Left cardiac atrium (tissue), 4 donors: ENCODE results near the gene WDR45B. TPM values are rescaled to one million over a fixed set of nuclear protein-coding genes. Genes with fewer than 3 reads are reported as not detected.

Experiments used
- ATAC-seq, 2 donors: fragments of 200-7000 bp; cut with Tn5 transposase; one replicate each; pipeline ENCODE4 v1.9.1; 2020; ENCODE audit warnings: mild to moderate bottlenecking in 2 of 2, moderate library complexity in 2 of 2
- DNase-seq: peaks from one replicate; pipeline ENCODE4 v3.0.0-alpha.2; 2020
- intact Hi-C, 2 donors: fragments of 100-400 bp; cut with DNase I; formaldehyde crosslinking; loops; one replicate each; pipeline versions ENCODE4 v1.14.1 to v1.15.1; 2022 to 2023
- long read RNA-seq: library from polyadenylated mRNA; unstranded; transcript quantifications from one replicate; pipeline ENCODE4 v2.0.0, GENCODE V29; 2021
- total RNA-seq, 2 donors: library from RNA; stranded (reverse); fragmentation: NEBNext Ultra II Directional; extraction: Animal tissue kit (Norgen Biotek cat#: 25700); gene quantifications; one replicate each; pipeline ENCODE4 v1.2.1, GENCODE V29; 2021
- donor health status: DM: no; HTN: yes; CAD: no.
- donor health status: DM: no; HTN: yes; CAD: no; lungs with severe emphysema.
- donor health status: DM: yes; HTN: yes; CAD: no.
- donor health status: Dilated cardiomyopathy.

WDR45B gene
- 10 to 100 TPM; 40.1 to 47.3 TPM for total RNA-seq
- long read RNA-seq, transcript WDR45B-201 (10 exons, 2,587 nt), result major isoform, 37 of 45 reads
- long read RNA-seq, partial matches to known transcripts, result 1 of 45 reads
- long read RNA-seq, other reads (novel, unspliced or antisense), result 4 of 45 reads

- ATAC-seq (peak; percentile 97 to 98), DNase-seq (peak; percentile 97)
- intact Hi-C loops, result no loop called here
Observed at GRCh38 chr17:82648165-82648668, at the start of gene WDR45B. Gene WDR45B, minus strand, starts transcription at chr17:82648444. Its CDS starts 104 bp downstream, at chr17:82648340.

DNA sequence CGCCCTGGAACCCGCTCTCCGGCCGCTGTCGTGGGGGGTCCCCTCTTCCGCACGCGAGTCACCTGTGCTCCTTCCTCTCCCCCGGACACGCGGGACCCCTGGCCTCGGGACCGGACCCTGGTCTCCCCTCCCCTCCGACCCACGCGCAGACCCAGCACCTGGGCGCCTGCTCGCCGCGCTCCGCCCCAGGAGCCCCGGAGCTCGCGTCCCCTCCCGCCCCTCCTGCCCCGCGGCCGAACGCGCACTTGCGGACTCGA lies 49.5 kb upstream of the WDR45B start:
- ATAC-seq, result no peak
- no peak for DNase-seq
- intact Hi-C loops, result no loop called here

DNA sequence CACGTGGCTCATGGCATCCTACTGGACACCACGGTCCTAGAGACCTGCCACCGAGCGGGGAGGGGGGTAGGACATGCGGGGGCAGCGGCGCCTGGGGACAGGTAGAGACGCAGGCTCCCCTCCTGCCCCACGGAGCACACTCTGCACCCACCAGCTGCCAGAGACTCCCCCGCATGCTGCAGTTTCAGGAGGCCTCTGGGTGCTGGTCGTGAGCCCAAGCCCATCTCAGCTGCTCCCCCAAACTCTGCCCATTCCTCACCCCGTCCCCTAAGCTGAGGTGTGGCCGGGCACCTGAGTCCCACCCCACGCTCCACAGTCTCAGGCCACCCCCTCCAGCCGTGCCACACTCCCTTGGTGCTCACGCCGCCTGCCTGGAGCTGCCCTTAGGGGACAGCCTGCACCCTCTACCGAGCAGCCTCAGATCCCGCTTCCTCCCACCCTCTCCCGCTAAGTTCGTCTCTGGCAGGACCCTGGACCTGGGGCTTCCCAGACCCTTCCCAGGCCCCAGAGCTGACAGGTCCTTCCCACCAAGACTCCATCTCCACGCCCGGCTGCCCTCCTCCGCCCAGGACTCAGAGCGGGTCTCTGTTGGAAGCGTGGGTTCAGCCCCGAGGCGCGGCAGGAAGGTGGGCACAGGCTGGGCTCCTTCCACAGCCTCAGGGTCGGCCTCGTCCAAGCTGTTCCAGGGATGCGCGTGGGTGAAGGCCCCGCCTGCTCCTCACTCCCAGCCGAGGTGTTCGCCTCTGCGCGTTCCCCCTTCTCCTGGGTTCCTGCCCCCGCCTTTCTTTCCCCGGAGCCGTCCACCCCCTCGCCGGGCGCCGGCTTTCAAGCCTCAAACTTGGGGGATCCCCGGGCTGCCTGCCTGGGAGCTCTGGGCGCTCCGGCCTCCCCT lies 48.9 kb upstream of the WDR45B start:
- peak in 1 of 2 donors; percentile 3 for ATAC-seq
- DNase-seq, result no peak
- intact Hi-C loops, result no loop called here

GRCh38 chr17:82696259-82696658 lies 48.0 kb upstream of the WDR45B start:
- ATAC-seq, result no peak

DNA sequence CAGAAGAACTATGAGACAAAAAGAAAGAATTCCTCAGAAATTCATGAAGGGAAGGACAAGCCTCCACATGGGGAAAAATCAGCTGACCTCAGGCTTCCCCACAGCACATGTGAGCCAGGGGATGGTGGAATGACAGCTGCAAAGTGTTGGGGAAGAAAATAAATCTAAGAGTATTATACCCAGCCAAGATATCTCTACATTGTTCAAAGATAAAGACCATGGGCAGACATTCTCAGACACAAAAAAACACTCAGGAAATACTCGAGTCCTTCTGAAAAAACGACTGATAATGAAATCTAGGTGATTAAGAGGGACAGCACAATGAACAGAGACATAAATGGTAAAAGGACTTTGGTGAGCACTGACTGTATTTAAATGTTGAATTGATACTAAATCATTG lies 46.4 kb upstream of the WDR45B start:
- intact Hi-C loops, result no loop called here
- ATAC-seq, result no peak
- no peak for DNase-seq

More at GRCh38 chr17:82696259-82696658, 48.0 kb upstream of the WDR45B start:
- DNase-seq, result no peak
- intact Hi-C loops, result no loop called here

DNA sequence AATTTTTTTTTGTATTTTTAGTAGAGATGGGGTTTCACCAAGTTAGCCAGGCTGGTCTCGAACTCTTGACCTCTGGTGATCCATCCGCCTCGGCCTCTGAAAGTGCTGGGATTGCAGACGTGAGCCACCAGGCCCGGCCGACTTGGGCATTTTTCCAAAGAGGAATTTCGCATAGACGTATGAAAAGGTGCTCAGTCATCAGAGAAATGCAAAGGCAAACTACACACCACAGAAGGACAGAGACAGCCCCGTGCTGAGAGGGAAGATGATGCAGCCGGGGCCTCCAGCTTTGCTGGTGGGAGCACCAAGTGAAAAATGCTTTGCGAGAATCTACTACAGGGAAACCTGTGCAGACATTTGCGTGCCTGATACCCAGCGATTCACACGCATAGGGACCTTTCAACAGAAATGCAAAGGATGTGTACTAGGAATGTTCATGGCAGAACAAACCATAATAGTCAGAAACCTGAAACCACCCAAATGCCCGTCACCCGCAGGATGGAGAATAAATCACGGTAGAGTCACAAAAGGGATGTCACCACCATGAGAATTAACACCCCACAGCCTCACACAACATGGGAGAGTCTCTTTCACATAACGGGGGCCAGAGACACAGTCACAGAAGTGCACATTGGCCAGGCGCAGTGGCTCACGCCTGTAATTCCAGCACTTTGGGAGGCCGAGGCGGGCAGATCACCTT lies 45.1 kb upstream of the WDR45B start:
- intact Hi-C loops, result no loop called here
- ATAC-seq, result no peak
- no peak for DNase-seq

DNA sequence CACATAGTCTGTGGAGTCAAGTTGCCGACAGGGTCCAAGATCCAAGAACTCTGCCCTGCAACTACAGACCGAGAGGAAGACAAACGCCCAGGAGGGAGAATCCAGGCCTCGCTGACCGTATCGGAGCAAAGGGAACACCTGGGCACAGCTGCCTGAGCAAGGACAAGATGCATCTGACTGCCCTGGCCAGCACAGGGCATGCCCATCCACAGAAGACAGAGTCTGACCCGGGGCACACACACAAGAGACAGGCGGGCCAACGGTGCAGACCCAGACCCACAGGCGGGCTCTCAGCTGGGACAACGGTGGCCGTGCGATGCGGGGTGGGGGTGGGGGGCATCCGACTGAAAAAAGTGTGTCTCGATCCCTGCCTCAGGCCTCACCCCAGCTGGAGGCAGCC lies 44.0 kb upstream of the WDR45B start:
- DNase-seq (no peak), ATAC-seq (no peak)
- intact Hi-C loops, result no loop called here

DNA sequence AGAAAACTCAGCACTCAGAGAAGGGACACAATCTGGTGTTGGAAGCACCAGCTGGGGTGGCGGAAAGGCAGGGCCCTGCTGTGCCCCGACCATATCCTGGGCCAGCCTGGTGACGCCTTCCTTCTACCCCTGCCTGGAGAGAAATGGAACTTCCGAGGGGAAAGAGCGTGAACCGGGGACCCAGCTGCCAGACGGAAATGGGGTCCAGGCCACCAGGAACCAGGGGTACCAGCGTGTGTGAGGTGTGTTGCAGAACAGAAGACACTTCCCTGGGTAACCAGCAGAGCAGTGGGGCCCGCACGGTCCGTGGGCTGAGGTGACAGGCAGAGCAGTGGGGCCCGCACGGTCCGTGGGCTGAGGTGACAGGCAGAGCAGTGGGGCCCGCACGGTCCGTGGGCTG lies 43.5 kb upstream of the WDR45B start:
- no peak for DNase-seq
- intact Hi-C loops, result no loop called here
- ATAC-seq, result no peak

DNA sequence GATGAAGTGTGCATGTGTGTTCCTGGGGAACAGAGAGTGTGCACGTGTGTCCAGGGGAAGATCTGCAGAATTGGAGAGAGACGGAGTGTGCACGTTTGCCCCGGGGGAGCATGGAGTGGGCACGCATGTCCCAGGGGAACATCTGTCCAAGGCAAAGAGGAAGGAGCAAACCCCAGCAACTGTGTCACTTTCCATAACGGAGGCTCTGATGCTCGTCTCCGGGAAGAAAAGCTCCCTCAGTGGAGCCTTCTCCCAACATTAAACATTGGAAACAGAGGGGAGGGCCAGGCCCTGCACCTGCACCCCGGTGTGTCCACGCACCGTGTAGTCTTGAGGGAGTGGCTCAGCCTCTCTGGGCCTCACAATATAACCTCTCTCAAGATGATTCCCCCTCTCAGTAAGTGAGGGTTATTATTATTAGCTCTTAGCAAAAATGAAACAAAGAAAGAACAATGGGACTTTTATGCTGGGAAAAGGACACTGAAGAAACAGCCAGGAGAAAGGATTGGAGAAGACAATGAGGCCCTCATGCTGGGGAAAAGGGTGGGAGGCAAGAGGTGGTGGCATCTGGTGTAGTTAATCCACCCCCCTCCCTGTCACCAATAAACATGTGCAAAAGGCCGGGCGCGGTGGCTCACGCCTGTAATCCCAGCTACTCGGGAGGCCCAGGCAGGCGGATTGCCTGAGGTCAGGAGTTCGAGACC lies 42.7 kb upstream of the WDR45B start:
- intact Hi-C loops, result no loop called here
- DNase-seq (no peak), ATAC-seq (no peak)

DNA sequence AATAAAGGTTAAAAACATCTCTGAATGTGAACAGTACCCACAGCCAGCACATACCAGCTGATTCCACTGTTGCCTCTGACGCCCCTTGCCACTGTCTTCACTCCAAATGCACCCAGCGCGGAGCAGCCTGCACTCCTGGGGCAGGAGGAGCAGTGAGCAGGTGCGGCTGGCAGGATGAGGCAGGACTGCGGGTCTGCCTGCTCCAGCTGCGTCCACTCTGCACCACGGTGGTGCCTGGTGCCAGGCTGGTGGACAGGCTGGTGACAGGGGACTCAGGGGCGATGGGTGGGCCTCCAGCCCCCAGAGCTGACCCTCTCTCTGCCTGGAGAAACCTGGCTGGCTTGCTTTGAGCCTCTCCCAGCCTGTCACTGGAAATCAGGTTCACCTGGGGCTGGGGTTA lies 40.8 kb upstream of the WDR45B start:
- DNase-seq (no peak), ATAC-seq (peak in 1 of 2 donors; percentile 22)
- intact Hi-C loops, result no loop called here

GRCh38 chr17:82687871-82688270 lies 39.6 kb upstream of the WDR45B start:
- no peak for ATAC-seq
- DNase-seq, result no peak
- intact Hi-C loops, result no loop called here

DNA sequence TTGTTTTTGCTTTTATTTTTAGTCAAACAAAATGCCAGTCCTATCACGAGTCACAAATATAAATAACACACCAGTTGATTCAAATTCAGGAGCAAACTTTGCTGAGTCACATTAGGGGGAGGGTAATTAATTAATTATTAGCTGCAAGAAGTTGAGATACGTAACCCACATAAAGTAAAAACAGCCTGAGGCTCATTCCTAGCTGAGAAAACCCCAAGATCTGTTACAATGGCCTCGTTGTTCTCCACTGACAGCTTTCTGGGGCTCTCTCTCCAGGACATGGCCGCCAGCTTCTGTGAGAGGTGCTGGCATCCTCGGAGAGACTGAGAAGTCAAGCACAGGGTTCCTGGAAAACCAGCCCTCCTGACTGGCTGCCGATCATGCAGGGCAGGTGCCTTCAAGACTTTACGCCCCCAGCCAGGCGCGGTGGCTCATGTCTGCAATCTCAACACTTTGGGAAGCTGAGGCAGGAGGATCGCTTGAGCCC lies 39.2 kb upstream of the WDR45B start:
- intact Hi-C loops, result no loop called here
- ATAC-seq (no peak), DNase-seq (no peak)

- ATAC-seq (no peak), DNase-seq (no peak)
- intact Hi-C loops, result no loop called here
Observed at GRCh38 chr17:82686366-82687324, 38.4 kb upstream of the WDR45B start.

- ATAC-seq (no peak), DNase-seq (no peak)
- intact Hi-C loops, result no loop called here
Observed at GRCh38 chr17:82685291-82685690, 37.0 kb upstream of the WDR45B start.

- ATAC-seq, result no peak
- no peak for DNase-seq
- intact Hi-C loops, result no loop called here
Observed at GRCh38 chr17:82684228-82684841, 36.1 kb upstream of the WDR45B start.

DNA sequence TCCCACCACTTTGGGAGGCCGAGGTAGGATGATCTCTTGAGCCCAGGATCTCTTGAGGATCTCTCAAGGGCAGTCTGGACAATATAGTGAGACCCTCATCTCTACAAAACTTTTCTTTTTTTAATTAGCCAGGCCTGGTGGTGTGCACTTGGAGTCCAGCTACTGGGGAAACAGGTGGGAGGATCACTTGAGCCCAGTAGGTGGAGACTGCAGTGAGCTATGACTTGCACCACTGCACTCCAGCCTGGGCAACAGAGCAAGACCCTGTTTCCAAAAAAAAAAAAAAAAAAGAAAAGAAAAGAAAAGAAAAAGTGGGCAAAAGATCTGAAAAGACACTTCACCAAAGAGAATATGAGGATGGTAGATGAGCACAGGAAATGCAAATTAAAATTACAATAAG lies 35.3 kb upstream of the WDR45B start:
- DNase-seq (no peak), ATAC-seq (no peak)
- intact Hi-C loops, result no loop called here

- DNase-seq (no peak), ATAC-seq (no peak)
- intact Hi-C loops, result no loop called here
Observed at GRCh38 chr17:82681547-82681946, 33.3 kb upstream of the WDR45B start.
